Aorta (tissue), 5 donors: ENCODE results near the gene SH3RF3. TPM values are rescaled to one million over a fixed set of nuclear protein-coding genes. Genes with fewer than 3 reads are reported as not detected.

Source experiments
- ATAC-seq: fragments of 200-7000 bp; cut with Tn5 transposase; one replicate; pipeline ENCODE4 v1.9.1; 2022; ENCODE audit warnings: moderate library complexity; ENCODE audit not compliant: low FRiP score
- DNase-seq, 2 donors: peaks; one replicate each; pipeline ENCODE4 v3.0.0-alpha.2; 2020
- H3K27ac ChIP-seq, 2 donors: one replicate each; pipeline ENCODE4 v1.5.1; 2013; ENCODE audit warnings: low read length in 2 of 2, mild to moderate bottlenecking in 2 of 2, moderate library complexity in 2 of 2, control low read depth in 1 of 2, inconsistent platforms in 1 of 2, low read depth in 1 of 2
- H3K27me3 ChIP-seq, 2 donors: one replicate each; pipeline ENCODE4 v1.6.1; 2013; ENCODE audit warnings: control low read depth in 1 of 2, low read length in 1 of 2, mild to moderate bottlenecking in 1 of 2, moderate library complexity in 1 of 2; ENCODE audit not compliant: insufficient read depth in 2 of 2, control insufficient read depth in 1 of 2
- H3K36me3 ChIP-seq, 2 donors: one replicate each; pipeline ENCODE4 v1.6.1; 2013; ENCODE audit warnings: control low read depth in 1 of 2, low read length in 1 of 2, mild to moderate bottlenecking in 1 of 2; ENCODE audit not compliant: insufficient read depth in 2 of 2, control insufficient read depth in 1 of 2
- H3K4me1 ChIP-seq, 2 donors: one replicate each; pipeline ENCODE4 v1.6.1; 2013; ENCODE audit warnings: low read length in 2 of 2, control low read depth in 1 of 2, mild to moderate bottlenecking in 1 of 2, moderate library complexity in 1 of 2; ENCODE audit not compliant: insufficient read depth in 2 of 2, control insufficient read depth in 1 of 2
- H3K4me3 ChIP-seq, 2 donors: one replicate each; pipeline ENCODE4 v1.5.1; 2013; ENCODE audit warnings: low read length in 2 of 2, control low read depth in 1 of 2, mild to moderate bottlenecking in 1 of 2
- H3K9me3 ChIP-seq: one replicate; pipeline ENCODE4 v1.6.1; 2013; ENCODE audit warnings: mild to moderate bottlenecking, low read length; ENCODE audit not compliant: control insufficient read depth
- WGBS, 2 donors: extraction: QIAGEN DNeasy Blood & Tissue Kit; methylation state at CpG; one replicate each; pipeline ENCODE4 v1.1.7; 2013; 5-methylcytosine and 5-hydroxymethylcytosine counted together
- intact Hi-C, 2 donors: fragments of 100-400 bp; cut with DNase I; formaldehyde crosslinking; loops; one replicate each; pipeline versions ENCODE4 v1.14.2 to v1.15.0; 2022
- polyA plus RNA-seq, 2 donors: library from polyadenylated mRNA; stranded (reverse); fragments of 200-250 nt; gene quantifications; one replicate each; pipeline ENCODE4 v1.2.3, GENCODE V29; 2013
- total RNA-seq, 2 donors: library from RNA; stranded (reverse); fragmentation: NEBNext Ultra II Directional; extraction: Animal tissue kit (Norgen Biotek cat#: 25700); gene quantifications; one replicate each; pipeline ENCODE4 v1.2.1, GENCODE V29; 2021
- donor health status: healthy with polysubstance abuse.
- donor health status: Bipolar disorder and iron deficiency.
- donor health status: DM: no; HTN: no; CAD: no.
- donor health status: DM: no; HTN: no; CAD: no.
- donor health status: DM: yes; HTN: yes; CAD: no.

Gene SH3RF3
- total and polyA plus RNA-seq, 4 donors = 3.1 to 24.4 (median 18.0) TPM

DNA sequence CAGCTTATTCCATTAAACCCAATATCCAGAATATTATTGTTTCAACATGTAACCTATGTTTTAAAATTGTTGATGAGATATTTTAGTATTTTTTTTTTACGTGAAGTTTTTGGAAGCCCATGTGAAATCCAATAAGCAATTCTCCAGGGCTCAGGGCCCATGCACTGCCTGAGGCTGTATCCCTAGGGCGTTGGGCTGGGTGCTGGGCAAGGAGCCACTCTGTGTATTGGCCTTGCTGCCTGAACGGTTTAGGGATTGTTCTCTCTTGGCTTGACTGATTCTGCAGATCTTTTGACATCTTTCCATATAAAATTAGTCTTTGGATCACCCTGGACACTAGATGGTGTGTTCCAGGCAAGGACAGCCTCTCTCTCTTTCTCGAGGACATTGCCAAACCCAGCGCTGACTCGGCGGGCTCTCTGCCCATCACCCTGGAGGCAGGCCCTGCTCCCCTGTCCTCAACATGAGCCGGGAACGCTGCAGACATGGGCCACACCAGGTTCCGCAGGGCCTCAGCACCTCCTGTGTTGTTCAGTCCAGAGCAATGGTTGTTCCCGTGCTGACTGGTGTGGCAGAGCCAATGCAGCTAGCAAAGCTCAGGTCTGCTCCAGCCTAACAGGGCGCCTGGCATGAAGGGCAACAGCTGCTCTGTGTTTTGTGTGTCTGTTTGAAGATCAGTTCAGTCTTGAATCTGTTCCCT, 321.7 kb downstream of the SH3RF3 start:
- DNase-seq (peak in 1 of 2 donors; percentile 85), ATAC-seq (peak; percentile 39)
- Histone ChIP-seq H3K4me3 (no peak overlapping the region), H3K27ac (peak overlapping the region in 1 of 2 donors; percentile 41), H3K9me3 (no peaks in the 10 kb centered on the region), H3K36me3 (no peaks in the 10 kb centered on the region), H3K27me3 (no peaks in the 10 kb centered on the region), H3K4me1 (no peaks in the 10 kb centered on the region)
- intact Hi-C loops = loop anchor here in 1 of 2 donors (5.0 kb wide), 1 partner anchor 42 kb away; no protein-coding TSS in a partner anchor
- WGBS, 2 donors = 9 to 16% methylated on average over 12 of the region's 12 CpGs

DNA sequence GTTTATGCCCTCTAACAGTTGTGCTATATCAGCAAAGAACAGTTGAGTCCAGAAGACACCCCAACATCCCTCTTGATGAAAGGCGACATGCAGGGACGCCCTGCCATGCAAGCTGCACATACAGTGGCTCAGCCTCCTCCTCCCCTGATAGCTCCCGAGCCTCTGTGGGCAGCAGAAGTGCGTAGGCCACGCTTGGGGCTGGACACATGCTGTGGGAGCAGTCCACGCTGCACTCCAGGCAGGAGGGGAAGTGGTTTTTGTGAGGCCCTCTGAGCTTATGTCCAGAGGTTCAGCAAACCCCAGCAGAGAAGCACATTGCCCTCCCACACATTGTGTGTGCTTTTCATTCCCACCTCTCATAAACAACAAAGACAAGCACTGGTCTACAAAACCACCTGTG, 322.7 kb downstream of the SH3RF3 start:
- ATAC-seq (no peak), DNase-seq (peak in 1 of 2 donors; percentile 67)
- H3K36me3 ChIP-seq = no peaks in the 10 kb centered on the region
- intact Hi-C loops = loop anchor here in 1 of 2 donors (5.0 kb wide), 1 partner anchor 41 kb away; no protein-coding TSS in a partner anchor
- no peaks in the 10 kb centered on the region for H3K4me1 ChIP-seq
- H3K9me3 ChIP-seq = no peaks in the 10 kb centered on the region
- H3K27ac ChIP-seq = no peak overlapping the region
- no peak overlapping the region for H3K4me3 ChIP-seq
- H3K27me3 ChIP-seq = no peaks in the 10 kb centered on the region
- 91 to 92% methylated on average over 6 of the region's 6 CpGs for WGBS, 2 donors

GRCh38 chr2:109452318-109453305, 323.6 kb downstream of the SH3RF3 start:
- Histone ChIP-seq H3K36me3 (no peaks in the 10 kb centered on the region), H3K4me3 (no peak overlapping the region), H3K27ac (no peak overlapping the region), H3K4me1 (no peaks in the 10 kb centered on the region), H3K27me3 (no peaks in the 10 kb centered on the region), H3K9me3 (no peaks in the 10 kb centered on the region)
- ATAC-seq = no peak
- WGBS, 2 donors = 75 to 79% methylated on average over 17 of the region's 17 CpGs
- peak in 1 of 2 donors; percentile 48 for DNase-seq
- intact Hi-C loops = loop anchor here in 1 of 2 donors (5.0 kb wide), 1 partner anchor 40 kb away; no protein-coding TSS in a partner anchor

- no peaks in the 10 kb centered on the region for H3K27me3 ChIP-seq
- H3K4me3 ChIP-seq = no peak overlapping the region
- peak in 1 of 2 donors; percentile 61 for DNase-seq
- no peaks in the 10 kb centered on the region for H3K36me3 ChIP-seq
- H3K27ac ChIP-seq = no peak overlapping the region
- H3K9me3 ChIP-seq = no peaks in the 10 kb centered on the region
- no peaks in the 10 kb centered on the region for H3K4me1 ChIP-seq
- ATAC-seq = no peak
- WGBS, 2 donors = 87 to 91% methylated on average over 15 of the region's 15 CpGs
- intact Hi-C loops = loop anchor here in 1 of 2 donors (5.0 kb wide), 1 partner anchor 39 kb away; no protein-coding TSS in a partner anchor
Observed at GRCh38 chr2:109453371-109453995, 324.5 kb downstream of the SH3RF3 start.

DNA sequence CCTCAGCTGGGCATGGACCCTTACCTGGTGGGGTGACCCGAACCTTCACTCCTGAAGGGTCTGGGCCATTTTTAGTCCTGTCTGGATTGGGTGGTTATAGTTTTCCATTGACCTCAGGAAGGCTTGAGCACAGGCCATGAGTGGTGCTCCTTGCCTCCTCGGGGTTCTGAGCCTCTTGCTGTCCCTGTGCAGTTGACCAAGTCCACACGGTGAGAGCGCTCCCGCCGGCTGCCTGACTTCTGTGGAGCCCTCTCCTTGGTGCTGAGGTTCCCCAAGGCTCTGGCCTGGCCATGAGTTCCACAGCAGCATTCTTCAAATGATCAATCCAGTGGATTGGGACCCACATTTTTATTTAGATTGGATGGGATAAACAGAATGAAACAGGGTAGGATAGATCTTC, 325.3 kb downstream of the SH3RF3 start:
- H3K27ac ChIP-seq = no peak overlapping the region
- WGBS, 2 donors = 83 to 88% methylated on average over 6 of the region's 6 CpGs
- H3K9me3 ChIP-seq = no peaks in the 10 kb centered on the region
- ATAC-seq = no peak
- H3K36me3 ChIP-seq = no peaks in the 10 kb centered on the region
- H3K27me3 ChIP-seq = no peaks in the 10 kb centered on the region
- intact Hi-C loops = loop anchor here in 1 of 2 donors (5.0 kb wide), 1 partner anchor 38 kb away; no protein-coding TSS in a partner anchor
- DNase-seq = peak in 1 of 2 donors; percentile 61
- no peak overlapping the region for H3K4me3 ChIP-seq
- no peaks in the 10 kb centered on the region for H3K4me1 ChIP-seq

DNA sequence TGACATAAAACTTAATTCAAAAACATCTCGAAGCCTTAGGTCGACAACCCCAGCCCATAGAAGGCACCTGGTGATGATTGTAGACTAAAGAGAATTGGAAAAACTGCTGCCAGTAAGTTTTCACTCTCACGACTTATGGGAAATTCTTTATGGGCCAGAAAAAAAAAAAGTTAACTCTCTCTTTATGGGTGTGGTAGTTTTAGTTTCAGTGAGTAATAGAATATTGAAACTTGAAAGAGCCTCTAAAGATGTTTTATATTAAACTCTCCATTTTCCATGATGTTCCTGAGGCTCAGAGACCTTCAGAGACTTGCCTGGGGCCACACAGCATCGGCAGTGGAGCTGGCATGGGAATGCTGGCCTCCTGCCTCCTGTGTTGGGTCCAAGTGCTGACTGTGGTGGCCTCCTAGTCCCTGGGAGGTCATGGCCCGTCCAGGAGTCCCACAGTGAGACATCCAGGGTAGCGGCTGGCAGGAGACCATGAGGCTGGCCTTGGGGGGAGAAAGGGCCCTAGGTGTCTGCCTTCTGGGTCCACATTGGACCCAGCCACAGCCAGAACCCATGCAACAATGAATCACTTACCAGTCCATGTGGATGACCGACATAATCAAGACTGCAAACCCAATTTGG, 325.9 kb downstream of the SH3RF3 start:
- H3K9me3 ChIP-seq = no peaks in the 10 kb centered on the region
- WGBS, 2 donors = 81 to 88% methylated on average over 7 of the region's 7 CpGs
- H3K27me3 ChIP-seq = no peaks in the 10 kb centered on the region
- no peaks in the 10 kb centered on the region for H3K4me1 ChIP-seq
- H3K27ac ChIP-seq = no peak overlapping the region
- no peaks in the 10 kb centered on the region for H3K36me3 ChIP-seq
- intact Hi-C loops = loop anchor here in 1 of 2 donors (5.0 kb wide), 1 partner anchor 37 kb away; no protein-coding TSS in a partner anchor
- no peak overlapping the region for H3K4me3 ChIP-seq
- ATAC-seq (no peak), DNase-seq (peak in 1 of 2 donors; percentile 65)

GRCh38 chr2:109455731-109456691, 327.0 kb downstream of the SH3RF3 start:
- ATAC-seq (no peak), DNase-seq (peak in 1 of 2 donors; percentile 69)
- Histone ChIP-seq H3K4me1 (no peaks in the 10 kb centered on the region), H3K36me3 (peaks cover 0 to 1% of the 10 kb centered on the region in 2 donors), H3K27ac (peak overlapping the region in 1 of 2 donors; percentile 14), H3K27me3 (no peaks in the 10 kb centered on the region), H3K9me3 (no peaks in the 10 kb centered on the region), H3K4me3 (no peak overlapping the region)
- 45 to 47% methylated on average over 21 of the region's 21 CpGs for WGBS, 2 donors
- intact Hi-C loops = no loop called here
